Activated T-helper 1 cell treated with anti-CD3 and anti-CD28 coated beads, Interleukin-12 subunit alpha, Interleukin-12 subunit beta, Interleukin-2, Interleukin-4 antibody, amounts not matched to agents 30 ng/mL and 10 ng/mL and 1 ng/mL, durations not matched to agents 14 hours and 24 hours and 36 hours (primary cell): Measurements from ENCODE around the gene OR10T2. TPM values are rescaled to one million over a fixed set of nuclear protein-coding genes. Genes with fewer than 3 reads are reported as not detected.
"Not testable (repeated sequence)": the region's sequence is repeated elsewhere in the genome, so short reads cannot be mapped to it uniquely, and the experiment has no call there.

Experiments
- DNase-seq: peaks from one replicate; pipeline ENCODE4 v3.0.0; 2021; ENCODE audit warnings: low spot score
- H3K27ac Mint-ChIP-seq: one replicate; pipeline ENCODE4 v1.8.0; 2021; ENCODE audit warnings: mild to moderate bottlenecking, mixed read lengths
- H3K27me3 Mint-ChIP-seq: one replicate; pipeline ENCODE4 v1.8.0; 2022; ENCODE audit warnings: mild to moderate bottlenecking, moderate library complexity, mixed read lengths; ENCODE audit not compliant: insufficient read depth
- H3K36me3 Mint-ChIP-seq: one replicate; pipeline ENCODE4 v1.8.0; 2021; ENCODE audit warnings: low read depth, mixed read lengths
- H3K4me1 Mint-ChIP-seq: one replicate; pipeline ENCODE4 v1.8.0; 2021; ENCODE audit warnings: low read depth, mixed read lengths
- H3K4me3 Mint-ChIP-seq: one replicate; pipeline ENCODE4 v1.8.0; 2021; ENCODE audit warnings: mild to moderate bottlenecking, moderate library complexity, mixed read lengths
- H3K9me3 Mint-ChIP-seq: one replicate; pipeline ENCODE4 v1.8.0; 2021; ENCODE audit warnings: mixed read lengths
- intact Hi-C: fragments of 100-400 bp; cut with micrococcal nuclease; formaldehyde crosslinking; loops from one replicate; pipeline ENCODE4 v1.15.1; 2024
- total RNA-seq: library from RNA; stranded (reverse); gene quantifications from 2 replicates; pipeline ENCODE4 v1.2.3, GENCODE V29; 2022

OR10T2 gene
- total RNA-seq, 1 donor from 2014 or later: not detected

GRCh38 chr1:158391099-158391498 is 8.2 kb downstream of the OR10T2 start:
- H3K27me3 Mint-ChIP-seq: peaks cover 6% of the 10 kb centered on the region

DNA sequence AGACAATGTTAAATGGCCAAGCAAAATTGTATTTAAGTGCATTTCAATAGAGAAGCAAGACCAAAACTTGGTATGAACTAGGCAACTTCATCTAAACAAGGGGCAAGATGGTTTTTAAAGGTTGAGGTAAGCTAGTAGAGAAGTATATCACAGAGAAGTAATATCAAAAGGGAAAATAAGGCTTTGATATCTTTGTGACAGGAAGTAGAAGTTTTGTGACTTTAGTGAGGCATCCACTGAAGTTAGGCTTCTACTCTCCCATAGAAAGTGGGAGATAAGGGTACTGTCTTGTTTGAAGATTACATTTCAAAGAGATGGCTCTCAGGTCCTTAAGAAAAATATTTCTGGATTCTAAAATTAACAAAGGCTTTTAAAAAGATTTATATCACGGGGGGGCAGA is 8.9 kb downstream of the OR10T2 start:
- no peak overlapping the region for H3K4me3 Mint-ChIP-seq
- H3K9me3 Mint-ChIP-seq: no peaks in the 10 kb centered on the region
- H3K4me1 Mint-ChIP-seq: no peaks in the 10 kb centered on the region
- H3K36me3 Mint-ChIP-seq: no peaks in the 10 kb centered on the region
- intact Hi-C loops: no loop called here
- H3K27ac Mint-ChIP-seq: no peak overlapping the region
- DNase-seq: no peak
- peaks cover 6% of the 10 kb centered on the region for H3K27me3 Mint-ChIP-seq

More at GRCh38 chr1:158391099-158391498, 8.2 kb downstream of the OR10T2 start:
- Mint-ChIP-seq H3K4me1 (no peaks in the 10 kb centered on the region), H3K9me3 (no peaks in the 10 kb centered on the region), H3K4me3 (no peak overlapping the region), H3K27ac (no peak overlapping the region), H3K36me3 (no peaks in the 10 kb centered on the region)
- no peak for DNase-seq
- intact Hi-C loops: no loop called here

- H3K9me3 Mint-ChIP-seq: peaks cover 16% of the 10 kb centered on the region
- no peaks in the 10 kb centered on the region for H3K4me1 Mint-ChIP-seq
- intact Hi-C loops: loop anchor here (5.0 kb wide), 1 partner anchor 702 kb away; the partner anchor contains the start of gene AIM2
- H3K27me3 Mint-ChIP-seq: peaks cover 8% of the 10 kb centered on the region
- no peak overlapping the region for H3K27ac Mint-ChIP-seq
- H3K36me3 Mint-ChIP-seq: no peaks in the 10 kb centered on the region
- no peak for DNase-seq
- no peak overlapping the region for H3K4me3 Mint-ChIP-seq
Observed at GRCh38 chr1:158374860-158375259, 24.4 kb downstream of the OR10T2 start.

DNA sequence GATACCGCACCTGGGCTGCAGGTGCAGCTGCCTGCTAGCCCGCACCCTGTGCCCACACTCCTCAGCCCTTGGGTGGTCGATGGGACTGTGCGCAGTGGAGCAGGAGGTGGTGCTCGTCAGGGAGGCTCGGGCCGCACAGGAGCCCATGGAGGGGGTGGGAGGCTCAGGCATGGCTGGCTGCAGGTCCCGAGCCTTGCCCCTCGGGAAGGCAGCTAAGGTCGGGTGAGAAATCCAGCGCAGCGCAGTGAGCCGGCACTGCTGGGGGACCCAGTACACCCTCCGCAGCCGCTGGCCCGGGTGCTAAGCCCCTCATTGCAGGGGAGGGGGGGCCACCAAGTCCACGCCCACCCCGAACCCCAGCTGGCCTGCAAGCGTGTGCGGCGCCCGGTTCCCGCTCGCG is 25.2 kb downstream of the OR10T2 start:
- intact Hi-C loops: loop anchor here (5.0 kb wide), 1 partner anchor 703 kb away; the partner anchor contains the start of gene AIM2
- not testable (repeated sequence) for H3K27me3 Mint-ChIP-seq, H3K4me3 Mint-ChIP-seq, DNase-seq, H3K4me1 Mint-ChIP-seq, H3K27ac Mint-ChIP-seq, H3K36me3 Mint-ChIP-seq
- peaks cover 16% of the 10 kb centered on the region for H3K9me3 Mint-ChIP-seq

- Mint-ChIP-seq H3K27ac (peak overlapping the region; percentile 58), H3K4me3 (no peak overlapping the region), H3K4me1 (no peaks in the 10 kb centered on the region), H3K36me3 (no peaks in the 10 kb centered on the region), H3K9me3 (peaks cover 16% of the 10 kb centered on the region), H3K27me3 (no peaks in the 10 kb centered on the region)
- intact Hi-C loops: loop anchor here (5.0 kb wide), 1 partner anchor 706 kb away; the partner anchor contains the start of gene AIM2
- DNase-seq: peak; percentile 2
Observed at GRCh38 chr1:158371188-158371953, 27.9 kb downstream of the OR10T2 start.

DNA sequence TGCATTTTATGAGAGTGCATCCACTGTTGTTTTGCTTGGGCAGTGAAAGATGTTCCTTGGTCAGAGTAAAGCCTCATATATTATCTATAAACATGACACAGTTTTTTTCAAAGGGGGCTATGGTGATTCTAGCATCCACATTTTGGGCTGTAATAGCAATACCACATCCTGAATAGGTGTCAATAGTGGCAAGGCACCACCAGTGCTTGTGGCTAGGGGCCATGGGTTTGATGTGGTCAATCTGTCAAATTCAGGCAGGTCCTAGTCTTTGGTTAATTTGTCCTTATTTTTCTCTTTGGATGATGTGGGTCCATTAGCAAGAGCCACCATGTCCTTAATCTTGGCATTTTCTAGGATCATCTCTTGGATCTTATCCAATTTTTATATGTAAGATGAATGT is 32.5 kb downstream of the OR10T2 start:
- H3K4me1 Mint-ChIP-seq: no peaks in the 10 kb centered on the region
- H3K36me3 Mint-ChIP-seq: no peaks in the 10 kb centered on the region
- intact Hi-C loops: no loop called here
- H3K27me3 Mint-ChIP-seq: no peaks in the 10 kb centered on the region
- peaks cover 4% of the 10 kb centered on the region for H3K9me3 Mint-ChIP-seq
- no peak for DNase-seq
- no peak overlapping the region for H3K27ac Mint-ChIP-seq
- H3K4me3 Mint-ChIP-seq: no peak overlapping the region

DNA sequence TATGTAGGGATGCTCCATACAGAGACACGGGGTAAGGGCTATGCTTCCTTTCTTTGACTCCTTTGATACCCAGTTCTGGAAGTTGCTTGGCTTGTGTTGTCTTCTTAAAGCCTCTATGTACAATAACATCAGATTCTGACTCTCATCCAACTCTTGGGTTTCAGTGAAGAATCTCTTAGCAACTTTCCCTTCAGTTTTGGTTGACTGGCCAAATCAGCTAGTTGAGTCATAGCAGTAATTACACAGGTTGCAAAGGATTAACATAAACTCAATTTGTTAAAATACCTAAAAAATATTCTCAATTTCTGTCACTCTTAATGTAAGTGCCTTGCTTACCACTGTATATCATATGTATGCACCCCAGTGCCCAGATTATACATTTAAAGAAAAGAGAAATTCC is 36.3 kb downstream of the OR10T2 start:
- intact Hi-C loops: no loop called here
- no peak for DNase-seq
- Mint-ChIP-seq H3K9me3 (no peaks in the 10 kb centered on the region), H3K27me3 (no peaks in the 10 kb centered on the region), H3K36me3 (no peaks in the 10 kb centered on the region), H3K4me1 (no peaks in the 10 kb centered on the region), H3K27ac (no peak overlapping the region), H3K4me3 (no peak overlapping the region)

DNA sequence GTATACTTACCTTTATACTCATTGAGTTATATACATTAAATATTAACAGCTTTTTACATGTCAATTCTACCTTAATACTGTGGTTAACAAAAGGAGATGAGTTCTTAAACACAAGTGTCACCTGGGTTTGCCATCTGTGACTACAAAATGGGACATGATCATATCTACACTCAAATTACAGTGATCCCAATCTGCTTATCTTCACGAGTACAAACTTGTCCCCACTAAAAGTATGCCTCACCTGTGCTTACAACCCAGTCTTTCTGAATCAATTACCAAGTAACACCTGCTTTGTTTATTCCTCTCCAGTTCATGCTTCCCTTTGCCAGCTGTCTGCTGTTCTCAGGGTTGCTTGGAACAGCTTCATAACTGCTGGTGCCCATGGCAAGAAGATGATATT is 36.8 kb downstream of the OR10T2 start:
- DNase-seq: no peak
- no peak overlapping the region for H3K4me3 Mint-ChIP-seq
- no peaks in the 10 kb centered on the region for H3K27me3 Mint-ChIP-seq
- H3K36me3 Mint-ChIP-seq: no peaks in the 10 kb centered on the region
- intact Hi-C loops: no loop called here
- H3K4me1 Mint-ChIP-seq: no peaks in the 10 kb centered on the region
- no peak overlapping the region for H3K27ac Mint-ChIP-seq
- no peaks in the 10 kb centered on the region for H3K9me3 Mint-ChIP-seq

DNA sequence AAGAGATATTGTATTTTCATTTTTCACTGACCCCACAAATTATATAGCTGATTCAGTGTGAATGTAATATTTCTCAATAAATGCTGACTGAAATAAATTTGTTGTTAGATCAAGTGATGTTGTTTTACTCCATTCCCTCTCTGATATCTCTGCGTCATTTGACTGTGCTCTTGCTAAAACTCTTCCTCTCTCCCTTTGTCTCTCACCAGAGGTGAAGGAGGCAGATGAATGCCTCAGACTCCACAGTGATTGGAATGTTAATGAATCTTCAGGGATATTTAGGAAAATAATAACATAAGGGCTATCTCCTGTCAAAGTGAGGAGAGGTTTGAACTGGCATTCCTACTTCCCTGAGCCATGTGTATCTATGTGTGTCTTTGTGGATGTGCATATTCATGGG is 41.8 kb downstream of the OR10T2 start:
- Mint-ChIP-seq H3K4me1 (no peaks in the 10 kb centered on the region), H3K4me3 (no peak overlapping the region), H3K9me3 (no peaks in the 10 kb centered on the region), H3K36me3 (no peaks in the 10 kb centered on the region), H3K27ac (no peak overlapping the region), H3K27me3 (peaks cover 2% of the 10 kb centered on the region)
- no peak for DNase-seq
- intact Hi-C loops: no loop called here

- Mint-ChIP-seq H3K27me3 (peaks cover 2% of the 10 kb centered on the region), H3K27ac (no peak overlapping the region), H3K36me3 (no peaks in the 10 kb centered on the region), H3K9me3 (no peaks in the 10 kb centered on the region), H3K4me1 (no peaks in the 10 kb centered on the region), H3K4me3 (no peak overlapping the region)
- DNase-seq: no peak
- intact Hi-C loops: no loop called here
Observed at GRCh38 chr1:158356616-158357015, 42.6 kb downstream of the OR10T2 start.

DNA sequence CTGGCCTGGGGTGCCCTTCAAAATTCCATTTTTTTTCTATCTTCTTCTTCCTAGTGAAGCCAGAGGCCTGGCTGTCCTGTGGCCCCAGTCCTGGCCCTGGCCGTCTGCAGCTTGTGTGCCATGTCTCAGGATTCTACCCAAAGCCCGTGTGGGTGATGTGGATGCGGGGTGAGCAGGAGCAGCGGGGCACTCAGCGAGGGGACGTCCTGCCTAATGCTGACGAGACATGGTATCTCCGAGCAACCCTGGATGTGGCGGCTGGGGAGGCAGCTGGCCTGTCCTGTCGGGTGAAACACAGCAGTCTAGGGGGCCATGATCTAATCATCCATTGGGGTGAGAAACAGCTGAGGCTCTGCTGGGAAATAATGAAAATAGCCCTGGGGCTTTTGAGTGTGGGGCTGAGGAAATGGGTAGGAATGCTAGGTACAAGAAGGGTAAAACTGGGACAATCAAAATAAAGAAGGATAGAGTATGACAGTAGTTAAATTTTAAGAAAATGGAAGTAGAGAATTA is 43.4 kb downstream of the OR10T2 start:
- Mint-ChIP-seq H3K27ac (no peak overlapping the region), H3K4me1 (no peaks in the 10 kb centered on the region), H3K9me3 (no peaks in the 10 kb centered on the region), H3K27me3 (peaks cover 2% of the 10 kb centered on the region), H3K36me3 (no peaks in the 10 kb centered on the region), H3K4me3 (no peak overlapping the region)
- intact Hi-C loops: no loop called here
- no peak for DNase-seq

GRCh38 chr1:158354255-158354654 is 45.0 kb downstream of the OR10T2 start:
- Mint-ChIP-seq H3K36me3 (no peaks in the 10 kb centered on the region), H3K27me3 (peaks cover 2% of the 10 kb centered on the region), H3K27ac (no peak overlapping the region), H3K9me3 (no peaks in the 10 kb centered on the region), H3K4me3 (no peak overlapping the region), H3K4me1 (no peaks in the 10 kb centered on the region)
- DNase-seq: no peak
- intact Hi-C loops: no loop called here

DNA sequence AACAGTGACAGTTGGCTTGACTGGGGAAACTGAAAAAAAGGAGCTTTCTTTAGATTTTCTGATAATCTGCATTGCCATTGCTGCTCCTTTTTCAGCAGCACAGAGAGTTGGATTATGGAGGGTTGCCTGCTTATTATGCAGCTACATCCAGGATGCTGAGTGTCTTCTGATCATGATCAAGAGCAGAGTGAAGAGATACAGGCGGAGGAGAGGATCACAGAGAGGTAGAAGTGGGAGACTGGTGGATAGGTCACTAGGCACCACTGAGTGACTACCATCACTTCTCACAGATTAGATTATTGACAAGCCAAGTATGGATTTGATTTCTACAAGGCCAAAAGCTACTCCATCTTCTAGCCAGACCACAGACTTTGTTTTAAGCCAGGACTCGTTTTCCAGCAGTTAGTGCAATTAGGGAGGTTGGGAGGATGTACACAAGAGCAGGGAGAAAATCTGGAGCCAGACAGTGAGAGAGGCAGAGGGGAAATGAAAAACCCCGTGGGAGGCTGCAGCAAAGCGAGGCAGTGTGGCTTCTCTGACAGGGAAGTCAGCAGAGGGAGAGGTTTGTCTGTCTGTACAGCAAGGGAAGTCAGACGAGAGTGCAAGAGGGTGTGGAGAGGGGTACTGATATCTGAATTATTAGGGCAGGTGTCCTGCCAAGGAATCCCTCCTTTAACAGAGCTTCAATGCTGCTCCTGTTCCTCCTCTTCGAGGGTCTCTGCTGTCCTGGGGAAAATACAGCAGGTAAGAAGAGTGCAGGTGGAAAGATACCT is 45.8 kb downstream of the OR10T2 start, which contains the start of gene CD1E:
Gene CD1E (plus strand): TSS at position 592 of the 773 bp plus-strand sequence. CDS start 95 bp downstream, at position 687.
- Mint-ChIP-seq H3K27me3 (peaks cover 2% of the 10 kb centered on the region), H3K36me3 (no peaks in the 10 kb centered on the region), H3K4me3 (no peak within 1 kb of the TSS), H3K4me1 (no peaks in the 10 kb centered on the region), H3K27ac (no peak within 1 kb of the TSS), H3K9me3 (no peaks in the 10 kb centered on the region)
- intact Hi-C loops: no loop called here
- no peak for DNase-seq
